ENCODE data around the gene BRD3OS. TPM values are rescaled to one million over a fixed set of nuclear protein-coding genes. Genes with fewer than 3 reads are reported as not detected.
"Not testable (repeated sequence)": the region's sequence is repeated elsewhere in the genome, so short reads cannot be mapped to it uniquely, and the experiment has no call there.

The BRD3OS gene
- total RNA-seq, 1 experiment from 2014 or later: 13.3 TPM

- ChIA-PET POLR2A (no interaction called here), CTCF (interaction anchor here (0.6 to 1.5 kb wide), 3 partner anchors 205 to 230 kb away, joined by 3 to 6 read pairs (median 3); no protein-coding TSS in a partner anchor)
- no peak overlapping the region for H3K4me3 Mint-ChIP-seq (ENCODE audit: unreplicated experiment)
- no peak for DNase-seq (ENCODE audit: unreplicated experiment)
- H3K4me1 Mint-ChIP-seq (ENCODE audit: insufficient read depth, unreplicated experiment): peaks cover 14% of the 10 kb centered on the region
- no TSS peak for BruUV-seq (replicated peaks)
- peaks cover 8% of the 10 kb centered on the region for H3K36me3 Mint-ChIP-seq (ENCODE audit: insufficient read depth, unreplicated experiment)
- intact Hi-C loops (cut with micrococcal nuclease): no loop called here
- no peaks in the 10 kb centered on the region for H3K9me3 Mint-ChIP-seq (ENCODE audit: unreplicated experiment)
- H3K27ac Mint-ChIP-seq (ENCODE audit: low read depth, unreplicated experiment): no peak overlapping the region
- no peak for TF ChIP-seq CTCF (IDR thresholded peaks at IDR 0.05; ENCODE audit: unreplicated experiment)
- H3K27me3 Mint-ChIP-seq (ENCODE audit: insufficient read depth, unreplicated experiment): no peaks in the 10 kb centered on the region
These were observed 37.9 kb upstream of the BRD3OS start for GRCh38 chr9:133987446-133987788.

DNA sequence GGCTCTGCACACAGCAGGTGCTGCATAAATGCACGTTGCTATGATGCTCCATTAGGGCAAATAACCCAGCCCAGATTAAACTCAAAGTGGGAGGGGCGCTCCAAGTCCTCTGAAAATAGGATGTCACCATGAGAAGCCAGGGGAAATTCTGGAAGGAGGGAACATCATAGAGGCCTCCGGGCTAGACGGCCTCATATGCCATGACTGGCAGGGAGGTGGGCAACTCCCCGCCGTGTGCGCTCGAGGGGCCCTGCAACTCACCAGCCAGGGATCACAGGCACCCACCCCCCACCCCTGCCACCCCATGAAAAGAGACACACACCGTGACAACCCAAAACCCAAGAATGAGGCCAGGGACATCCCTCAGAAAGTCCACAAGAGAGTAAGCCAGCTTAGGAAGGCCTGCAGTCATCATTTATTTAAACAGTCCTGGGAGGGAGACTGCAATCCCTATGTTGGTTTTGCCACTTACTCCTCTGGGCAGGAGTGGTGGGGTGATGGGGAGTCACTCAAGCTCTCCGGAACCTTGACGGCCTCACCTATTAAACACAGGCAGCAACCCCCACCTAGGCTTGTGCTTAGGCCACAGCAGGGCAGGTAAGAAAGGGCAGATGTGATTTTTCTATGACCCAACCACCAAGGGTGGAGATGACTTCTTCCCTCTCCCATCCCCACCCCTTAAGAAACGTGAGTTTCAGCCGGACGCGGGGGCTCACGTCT is 37.2 kb upstream of the BRD3OS start:
- BruUV-seq (replicated peaks): no TSS peak

DNA sequence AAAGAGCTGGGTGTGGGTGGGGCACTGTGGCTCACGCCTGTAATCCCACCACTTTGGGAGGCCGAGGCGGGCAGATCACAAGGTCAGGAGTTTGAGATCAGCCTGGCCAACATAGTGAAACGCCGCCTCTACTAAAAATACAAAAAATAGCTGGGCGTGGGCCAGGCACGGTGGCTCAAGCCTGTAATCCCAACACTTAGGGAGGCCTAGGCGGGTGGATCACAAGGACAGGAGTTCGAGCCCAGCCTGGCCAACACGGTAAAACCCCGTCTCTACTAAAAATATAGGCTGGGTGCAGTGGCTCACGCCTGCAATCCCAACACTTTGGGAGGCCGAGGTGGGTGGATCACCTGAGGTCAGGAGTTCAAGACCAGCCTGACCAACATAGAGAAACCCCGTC is 36.5 kb upstream of the BRD3OS start:
- H3K27ac Mint-ChIP-seq (ENCODE audit: low read depth, unreplicated experiment); DNase-seq (ENCODE audit: unreplicated experiment); H3K36me3 Mint-ChIP-seq (ENCODE audit: insufficient read depth, unreplicated experiment); intact Hi-C loops (cut with micrococcal nuclease); H3K27me3 Mint-ChIP-seq (ENCODE audit: insufficient read depth, unreplicated experiment); H3K9me3 Mint-ChIP-seq (ENCODE audit: unreplicated experiment); POLR2A ChIA-PET; H3K4me3 Mint-ChIP-seq (ENCODE audit: unreplicated experiment): not testable (repeated sequence)
- CTCF ChIA-PET: interaction anchor here (0.6 to 1.5 kb wide), 3 partner anchors 8 to 207 kb away, joined by 3 to 6 read pairs (median 3); no protein-coding TSS in a partner anchor
- peaks cover 14% of the 10 kb centered on the region for H3K4me1 Mint-ChIP-seq (ENCODE audit: insufficient read depth, unreplicated experiment)
- BruUV-seq (replicated peaks): TSS peak; percentile 10

More for the DNA sequence above, 37.2 kb upstream of the BRD3OS start:
- no peak for DNase-seq (ENCODE audit: unreplicated experiment)
- ChIA-PET CTCF (interaction anchor here (0.7 to 1.5 kb wide), 3 partner anchors 130 to 210 kb away, joined by 3 to 6 read pairs (median 3); no protein-coding TSS in a partner anchor), POLR2A (no interaction called here)
- Mint-ChIP-seq H3K27me3 (ENCODE audit: insufficient read depth, unreplicated experiment) (no peaks in the 10 kb centered on the region), H3K4me1 (ENCODE audit: insufficient read depth, unreplicated experiment) (peaks cover 14% of the 10 kb centered on the region), H3K9me3 (ENCODE audit: unreplicated experiment) (no peaks in the 10 kb centered on the region), H3K27ac (ENCODE audit: low read depth, unreplicated experiment) (no peak overlapping the region), H3K36me3 (ENCODE audit: insufficient read depth, unreplicated experiment) (peaks cover 8% of the 10 kb centered on the region), H3K4me3 (ENCODE audit: unreplicated experiment) (no peak overlapping the region)
- no peak for TF ChIP-seq CTCF (IDR thresholded peaks at IDR 0.05; ENCODE audit: unreplicated experiment)
- intact Hi-C loops (cut with micrococcal nuclease): no loop called here

- intact Hi-C loops (cut with micrococcal nuclease): no loop called here
- H3K27ac Mint-ChIP-seq (ENCODE audit: low read depth, unreplicated experiment): no peak overlapping the region
These were observed 35.5 kb upstream of the BRD3OS start for GRCh38 chr9:133989625-133990365.

More at GRCh38 chr9:133989625-133990365, 35.5 kb upstream of the BRD3OS start:
- no peak for TF ChIP-seq CTCF (IDR thresholded peaks at IDR 0.05; ENCODE audit: unreplicated experiment)
- BruUV-seq (replicated peaks): no TSS peak
- POLR2A ChIA-PET: interaction anchor here (1.5 kb wide), 1 partner anchor 196 kb away, joined by 4 read pairs; no protein-coding TSS in a partner anchor
- Mint-ChIP-seq H3K4me3 (ENCODE audit: unreplicated experiment) (peak overlapping the region; percentile 85), H3K27me3 (ENCODE audit: insufficient read depth, unreplicated experiment) (no peaks in the 10 kb centered on the region), H3K4me1 (ENCODE audit: insufficient read depth, unreplicated experiment) (peaks cover 14% of the 10 kb centered on the region), H3K36me3 (ENCODE audit: insufficient read depth, unreplicated experiment) (peaks cover 8% of the 10 kb centered on the region), H3K9me3 (ENCODE audit: unreplicated experiment) (no peaks in the 10 kb centered on the region)
- CTCF ChIA-PET: interaction anchor here (0.6 kb wide), 1 partner anchor 9 kb away, joined by 3 read pairs; no protein-coding TSS in a partner anchor
- no peak for DNase-seq (ENCODE audit: unreplicated experiment)

Measured in MCF 10A (cell line).